Naive thymus-derived CD8-positive, alpha-beta T cell (primary cell): ENCODE data around the gene ARMCX4. TPM values are rescaled to one million over a fixed set of nuclear protein-coding genes. Genes with fewer than 3 reads are reported as not detected.

Experiments used
- ATAC-seq, 2 donors: fragments of 150-1000 bp; cut with Tn5 transposase in 1 of 2; sonication (Bioruptor Pico), chemical (Tn5 transposase) in 1 of 2; 1 replicate in 1 of 2; 2 replicates in 1 of 2; pipeline ENCODE4 v1.10.0; 2021; ENCODE audit warnings: mild to moderate bottlenecking in 2 of 2, moderate library complexity in 2 of 2
- POLR2A ChIA-PET: fragments of 350-600 bp; sonication (Branson Sonifier 250); formaldehyde crosslinking; loops from one replicate; lab custom pipeline; 2021; ENCODE audit warnings: antibody characterized with exemption; lab: Charles Lee
- DNase-seq, 10 donors: peaks; one replicate each; pipeline versions ENCODE4 v3.0.0 to v3.0.0-alpha.2; 2020 to 2022
- H3K27ac Mint-ChIP-seq, 10 donors: one replicate each; pipeline ENCODE4 v1.8.0; 2020 to 2022; ENCODE audit warnings: mild to moderate bottlenecking in 10 of 10, mixed read lengths in 10 of 10, moderate library complexity in 4 of 10, inconsistent platforms in 1 of 10
- H3K27me3 Mint-ChIP-seq, 5 donors: one replicate each; pipeline ENCODE4 v1.8.0; 2021 to 2022; ENCODE audit warnings: mixed read lengths in 5 of 5
- H3K36me3 Mint-ChIP-seq, 3 donors: one replicate each; pipeline ENCODE4 v1.8.0; 2020 to 2022; ENCODE audit warnings: mixed read lengths in 3 of 3, mild to moderate bottlenecking in 2 of 3, inconsistent platforms in 1 of 3
- H3K4me1 Mint-ChIP-seq, 4 donors: one replicate each; pipeline ENCODE4 v1.8.0; 2021 to 2022; ENCODE audit warnings: mixed read lengths in 4 of 4
- H3K4me3 Mint-ChIP-seq, 10 donors: one replicate each; pipeline ENCODE4 v1.8.0; 2020 to 2022; ENCODE audit warnings: mild to moderate bottlenecking in 10 of 10, mixed read lengths in 10 of 10, moderate library complexity in 6 of 10, inconsistent platforms in 1 of 10
- H3K9me3 Mint-ChIP-seq, 9 donors: one replicate each; pipeline ENCODE4 v1.8.0; 2020 to 2022; ENCODE audit warnings: mixed read lengths in 9 of 9, mild to moderate bottlenecking in 3 of 9, inconsistent platforms in 1 of 9, moderate library complexity in 1 of 9
- polyA plus RNA-seq, 3 donors: library from polyadenylated mRNA; unstranded; fragments of 300-500 nt; fragmentation: Illumina TruSeq; gene quantifications; one replicate each; pipeline ENCODE4 v1.2.3, GENCODE V29; 2021
- total RNA-seq, 8 experiments: library from RNA in 2 of 8; stranded (reverse) in 2 of 8; gene quantifications; one replicate each; pipeline ENCODE4 v1.2.3 and lab custom pipeline; 2021 to 2026

Gene ARMCX4
- total RNA-seq (10 to 100 TPM; 13.2 to 14.5 TPM), polyA plus RNA-seq (1 to 10 TPM in 2 of 3 donors, under 1 TPM in 1; 0.91 to 1.6 (median 1.1) TPM), total RNA-seq (lab: John Stamatoyannopoulos, UW) (4.5 to 40.4 (median 28.5) reads per million in 6 experiments)

DNA sequence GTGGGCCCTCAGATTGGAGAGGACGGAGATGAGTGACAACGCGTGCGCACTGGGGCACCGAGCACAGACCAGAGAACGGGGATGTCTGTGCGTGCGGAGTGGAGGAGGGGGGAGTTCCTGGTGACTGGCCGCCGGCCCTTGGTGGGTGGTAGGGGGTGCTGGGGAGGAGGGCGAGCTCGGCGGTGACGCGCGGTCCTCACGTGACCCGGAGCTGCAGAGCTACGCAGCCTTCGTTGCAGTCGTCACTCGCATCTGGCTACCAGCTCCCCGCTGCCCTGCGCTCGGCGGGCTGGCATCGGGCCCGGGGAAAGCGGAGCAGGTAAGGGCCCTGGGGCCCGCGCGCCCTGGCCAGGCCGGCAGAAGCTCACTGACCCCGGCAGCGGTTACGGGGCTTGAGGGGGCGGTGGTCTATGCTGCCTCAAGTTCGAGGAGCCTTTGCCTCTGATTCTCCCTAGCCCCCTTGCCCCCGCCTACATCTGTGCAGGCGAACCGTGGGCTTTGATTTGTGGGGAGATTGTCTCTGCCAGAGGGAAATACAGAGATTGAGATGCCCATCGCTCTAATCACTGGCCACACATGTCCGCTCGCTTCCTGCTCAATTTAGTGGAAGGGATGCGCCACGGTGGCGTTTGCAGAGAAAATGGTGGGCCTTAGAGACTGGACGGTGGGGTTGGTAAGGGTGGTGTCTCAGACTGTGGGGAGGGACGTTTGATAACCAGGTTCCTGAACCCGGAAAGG, at the start of gene ARMCX4:
Gene ARMCX4 (plus strand): TSS at position 245 of the 738 bp plus-strand sequence. CDS start 3,134 bp downstream, outside the sequence.
- peaks cover 0 to 3% (median 0%) of the 10 kb centered on the region in 9 donors for H3K9me3 Mint-ChIP-seq
- peak within 1 kb of the TSS; percentile 84 to 93 (median 90) for H3K4me3 Mint-ChIP-seq
- peaks cover 5 to 8% (median 5%) of the 10 kb centered on the region in 3 donors for H3K36me3 Mint-ChIP-seq
- H3K27me3 Mint-ChIP-seq: no peaks in the 10 kb centered on the region
- H3K27ac Mint-ChIP-seq: peak within 1 kb of the TSS; percentile 70 to 97 (median 92)
- DNase-seq: peak; percentile 11 to 77 (median 56)
- H3K4me1 Mint-ChIP-seq: peaks cover 7 to 11% (median 9%) of the 10 kb centered on the region in 4 donors
- POLR2A ChIA-PET: no interaction called here
- peak; percentile 90 to 94 for ATAC-seq

DNA sequence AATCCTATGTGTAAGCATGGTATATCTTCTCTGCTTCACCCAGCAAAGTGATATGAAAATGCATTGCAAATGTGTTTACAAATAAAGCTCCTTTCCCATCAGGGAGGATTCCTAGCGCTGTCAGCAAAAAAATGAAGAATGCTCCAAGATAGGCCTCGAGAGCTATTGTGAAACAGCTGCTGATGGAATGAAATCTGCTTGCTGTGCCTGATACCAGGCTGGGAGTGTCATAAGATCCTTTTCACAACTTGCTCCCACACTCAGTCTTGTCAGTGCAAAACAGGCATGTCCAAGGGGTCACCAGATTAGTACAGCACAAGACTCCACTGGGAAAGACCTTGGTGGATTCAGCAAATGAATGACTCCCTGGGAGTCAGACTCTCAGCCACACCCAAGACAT, 43.2 kb upstream of the ARMCX4 start:
- DNase-seq: no peak
- H3K36me3 Mint-ChIP-seq: peaks cover 0 to 48% (median 35%) of the 10 kb centered on the region in 3 donors
- ATAC-seq: no peak
- H3K9me3 Mint-ChIP-seq: peaks cover 0 to 3% (median 0%) of the 10 kb centered on the region in 9 donors
- peaks cover 3 to 8% (median 5%) of the 10 kb centered on the region in 4 donors for H3K4me1 Mint-ChIP-seq
- no peak overlapping the region for H3K27ac Mint-ChIP-seq
- H3K27me3 Mint-ChIP-seq: no peaks in the 10 kb centered on the region
- no peak overlapping the region for H3K4me3 Mint-ChIP-seq
- POLR2A ChIA-PET: no interaction called here

DNA sequence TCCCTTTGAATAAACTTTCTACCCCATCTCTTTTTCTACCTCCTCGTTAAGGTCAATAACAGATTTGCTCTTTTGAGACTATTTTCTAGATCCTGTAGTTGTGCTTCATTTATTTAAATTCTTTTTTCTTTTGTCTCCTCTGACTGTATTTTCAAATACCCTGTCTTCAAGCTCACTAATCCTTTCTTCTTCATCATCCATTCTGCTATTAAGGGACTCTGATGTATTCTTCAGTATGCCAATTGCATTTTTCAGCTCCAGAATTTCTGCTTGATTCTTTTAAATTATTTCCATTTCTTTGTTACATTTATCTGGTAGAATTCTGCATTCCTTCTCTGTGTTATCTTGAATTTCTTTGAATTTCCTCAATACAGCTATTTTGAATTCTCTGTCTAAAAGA, 36.0 kb upstream of the ARMCX4 start:
- Mint-ChIP-seq H3K9me3 (peaks cover 0 to 7% (median 4%) of the 10 kb centered on the region in 9 donors), H3K4me1 (peaks cover 0 to 6% (median 2%) of the 10 kb centered on the region in 4 donors), H3K27me3 (no peaks in the 10 kb centered on the region), H3K36me3 (peaks cover 7 to 33% (median 26%) of the 10 kb centered on the region in 3 donors), H3K27ac (no peak overlapping the region), H3K4me3 (no peak overlapping the region)
- POLR2A ChIA-PET: no interaction called here
- ATAC-seq (no peak), DNase-seq (no peak)

DNA sequence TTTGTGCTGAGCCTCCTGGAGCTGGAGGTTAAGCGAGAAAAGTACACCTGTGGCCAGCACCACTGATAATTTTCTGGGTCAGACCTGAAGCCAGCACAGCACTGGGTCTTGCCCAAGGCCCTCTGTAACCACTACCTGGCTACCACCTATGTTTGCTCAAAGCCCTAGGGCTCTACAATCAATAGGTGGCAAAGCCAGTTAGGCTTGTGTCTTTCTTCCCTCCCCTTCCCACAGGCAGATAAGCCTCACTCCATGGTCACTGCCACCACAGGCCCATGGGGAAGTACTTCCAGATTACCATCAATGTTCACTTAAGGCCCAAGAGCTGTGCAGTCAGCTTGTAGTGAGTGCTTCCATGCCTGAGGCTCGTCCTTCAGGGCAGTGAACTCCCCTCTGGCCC, 35.2 kb upstream of the ARMCX4 start:
- H3K27ac Mint-ChIP-seq: no peak overlapping the region
- POLR2A ChIA-PET: interaction anchor here (0.6 kb wide), 1 partner anchor 25 kb away, joined by 3 read pairs; no protein-coding TSS in a partner anchor
- H3K4me1 Mint-ChIP-seq: peaks cover 0 to 6% (median 2%) of the 10 kb centered on the region in 4 donors
- DNase-seq (no peak), ATAC-seq (no peak)
- H3K9me3 Mint-ChIP-seq: peaks cover 0 to 7% (median 4%) of the 10 kb centered on the region in 9 donors
- peaks cover 7 to 35% (median 25%) of the 10 kb centered on the region in 3 donors for H3K36me3 Mint-ChIP-seq
- H3K4me3 Mint-ChIP-seq: no peak overlapping the region
- no peaks in the 10 kb centered on the region for H3K27me3 Mint-ChIP-seq

DNA sequence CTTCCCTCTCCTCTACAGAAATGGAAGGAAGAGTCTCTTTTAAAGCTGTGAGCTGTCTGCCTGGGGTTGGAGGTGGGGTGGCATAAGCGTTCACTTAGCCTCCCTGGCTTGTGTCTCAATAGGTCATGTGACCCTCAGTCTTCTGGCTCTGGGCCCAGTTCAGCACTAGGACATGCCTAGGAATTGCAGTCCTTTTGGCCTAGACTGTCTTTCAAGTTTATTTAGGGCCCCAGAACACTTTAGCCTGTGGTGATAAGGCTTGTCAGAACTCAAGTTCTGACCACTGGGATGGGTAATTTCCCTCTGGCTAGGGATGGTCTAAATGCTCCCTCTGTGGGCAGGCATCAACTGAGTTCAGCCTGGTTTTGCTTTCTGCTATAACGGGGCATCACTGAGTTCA, 34.3 kb upstream of the ARMCX4 start:
- peaks cover 7 to 35% (median 26%) of the 10 kb centered on the region in 3 donors for H3K36me3 Mint-ChIP-seq
- peaks cover 0 to 7% (median 4%) of the 10 kb centered on the region in 9 donors for H3K9me3 Mint-ChIP-seq
- H3K4me3 Mint-ChIP-seq: no peak overlapping the region
- no peak for ATAC-seq
- H3K27me3 Mint-ChIP-seq: no peaks in the 10 kb centered on the region
- POLR2A ChIA-PET: interaction anchor here (0.6 kb wide), 1 partner anchor 24 kb away, joined by 3 read pairs; no protein-coding TSS in a partner anchor
- no peak overlapping the region for H3K27ac Mint-ChIP-seq
- peaks cover 0 to 3% (median 0%) of the 10 kb centered on the region in 4 donors for H3K4me1 Mint-ChIP-seq
- no peak for DNase-seq

DNA sequence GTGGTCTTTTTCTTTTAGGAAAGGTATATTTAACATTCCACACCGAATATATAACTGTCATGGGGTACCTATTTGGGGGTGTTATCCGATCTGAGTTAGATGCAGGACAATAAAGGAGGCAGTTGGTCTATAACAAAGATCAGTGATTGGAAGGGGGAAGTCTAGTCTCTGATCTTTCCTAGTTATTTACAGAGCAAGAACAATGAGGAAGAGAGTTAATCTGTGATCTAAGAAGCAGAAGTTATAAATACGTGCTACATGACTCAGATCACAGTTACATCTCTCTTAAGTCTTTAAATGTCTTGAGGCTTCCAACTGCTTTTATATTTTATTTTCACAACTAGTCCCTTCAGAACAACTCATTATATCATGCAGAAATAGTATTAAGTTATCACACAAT, 33.2 kb upstream of the ARMCX4 start:
- H3K4me3 Mint-ChIP-seq: no peak overlapping the region
- POLR2A ChIA-PET: no interaction called here
- no peak for DNase-seq
- H3K4me1 Mint-ChIP-seq: peaks cover 0 to 3% (median 0%) of the 10 kb centered on the region in 4 donors
- H3K27ac Mint-ChIP-seq: no peak overlapping the region
- no peak for ATAC-seq
- peaks cover 0 to 7% (median 4%) of the 10 kb centered on the region in 9 donors for H3K9me3 Mint-ChIP-seq
- no peaks in the 10 kb centered on the region for H3K27me3 Mint-ChIP-seq
- H3K36me3 Mint-ChIP-seq: peaks cover 7 to 31% (median 25%) of the 10 kb centered on the region in 3 donors

DNA sequence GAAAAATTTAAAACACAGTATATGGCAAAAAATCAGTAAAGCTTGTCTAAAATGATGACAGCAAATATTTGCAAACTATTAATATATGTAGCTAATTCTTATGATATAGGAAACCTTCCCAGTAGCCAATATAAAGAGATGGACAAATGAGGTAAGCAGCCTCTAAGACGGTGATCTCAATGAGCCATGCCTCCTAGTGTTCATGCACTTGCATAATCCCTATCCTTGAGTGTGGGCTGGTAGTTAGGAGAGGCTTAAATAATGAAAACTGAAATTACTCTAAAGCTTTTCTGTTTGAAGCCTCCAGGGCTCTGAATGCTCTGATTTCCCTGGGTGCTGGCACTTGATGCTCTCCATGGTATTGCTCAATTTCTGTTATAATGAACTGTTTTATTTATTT, 24.6 kb upstream of the ARMCX4 start:
- DNase-seq (no peak), ATAC-seq (no peak)
- peaks cover 0 to 12% (median 7%) of the 10 kb centered on the region in 3 donors for H3K36me3 Mint-ChIP-seq
- no peak overlapping the region for H3K27ac Mint-ChIP-seq
- peaks cover 0 to 2% (median 0%) of the 10 kb centered on the region in 5 donors for H3K27me3 Mint-ChIP-seq
- no peak overlapping the region for H3K4me3 Mint-ChIP-seq
- POLR2A ChIA-PET: no interaction called here
- peaks cover 0 to 4% (median 0%) of the 10 kb centered on the region in 9 donors for H3K9me3 Mint-ChIP-seq
- no peaks in the 10 kb centered on the region for H3K4me1 Mint-ChIP-seq

DNA sequence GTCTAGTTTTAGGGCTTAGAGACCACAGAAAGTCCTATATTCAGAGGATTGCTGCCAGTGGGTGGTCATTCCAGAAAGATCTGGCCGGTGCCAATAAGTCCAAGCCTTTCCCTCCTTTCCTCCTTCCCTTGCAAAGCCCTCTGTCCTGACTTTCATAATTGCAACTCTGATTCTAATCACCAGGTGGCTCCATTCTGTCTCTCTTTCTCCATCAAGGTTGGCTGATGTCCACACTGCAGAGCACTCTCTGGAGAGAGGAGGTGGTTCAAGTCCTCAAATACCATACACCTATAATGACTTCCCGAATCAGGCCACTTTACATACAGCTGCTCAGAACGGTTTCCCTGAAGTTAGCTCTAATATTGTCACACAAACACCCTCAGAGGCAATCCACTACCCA, 22.4 kb upstream of the ARMCX4 start:
- POLR2A ChIA-PET: no interaction called here
- H3K4me3 Mint-ChIP-seq: no peak overlapping the region

DNA sequence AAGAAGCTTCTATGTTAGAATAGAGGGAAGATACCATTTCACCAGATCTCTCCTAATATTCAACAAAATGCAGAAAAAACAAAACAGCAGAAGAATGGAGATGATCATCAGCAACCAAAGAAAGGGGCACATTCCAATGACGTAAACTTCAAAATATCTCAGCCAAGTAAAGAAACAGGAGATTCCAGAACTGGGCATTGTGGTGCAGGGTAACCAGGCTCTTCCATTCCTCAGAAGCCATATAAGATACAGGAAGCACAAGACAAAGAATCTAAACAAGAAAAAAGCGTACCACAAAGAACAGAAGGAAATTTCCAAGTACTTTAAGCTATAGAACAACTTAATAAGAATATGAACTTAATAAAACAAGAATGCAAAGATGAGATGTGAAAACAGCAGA, 6.9 kb upstream of the ARMCX4 start:
- Mint-ChIP-seq H3K27me3 (no peaks in the 10 kb centered on the region), H3K9me3 (peaks cover 0 to 2% (median 0%) of the 10 kb centered on the region in 9 donors), H3K4me3 (no peak overlapping the region), H3K27ac (no peak overlapping the region), H3K4me1 (no peaks in the 10 kb centered on the region), H3K36me3 (no peaks in the 10 kb centered on the region)
- POLR2A ChIA-PET: no interaction called here
- DNase-seq: no peak
- no peak for ATAC-seq

More for the DNA sequence above, 22.4 kb upstream of the ARMCX4 start:
- no peaks in the 10 kb centered on the region for H3K4me1 Mint-ChIP-seq
- H3K36me3 Mint-ChIP-seq: peaks cover 0 to 18% (median 15%) of the 10 kb centered on the region in 3 donors
- H3K27ac Mint-ChIP-seq: no peak overlapping the region
- peaks cover 0 to 4% (median 0%) of the 10 kb centered on the region in 9 donors for H3K9me3 Mint-ChIP-seq
- ATAC-seq: no peak
- DNase-seq: no peak
- H3K27me3 Mint-ChIP-seq: peaks cover 0 to 2% (median 0%) of the 10 kb centered on the region in 5 donors

DNA sequence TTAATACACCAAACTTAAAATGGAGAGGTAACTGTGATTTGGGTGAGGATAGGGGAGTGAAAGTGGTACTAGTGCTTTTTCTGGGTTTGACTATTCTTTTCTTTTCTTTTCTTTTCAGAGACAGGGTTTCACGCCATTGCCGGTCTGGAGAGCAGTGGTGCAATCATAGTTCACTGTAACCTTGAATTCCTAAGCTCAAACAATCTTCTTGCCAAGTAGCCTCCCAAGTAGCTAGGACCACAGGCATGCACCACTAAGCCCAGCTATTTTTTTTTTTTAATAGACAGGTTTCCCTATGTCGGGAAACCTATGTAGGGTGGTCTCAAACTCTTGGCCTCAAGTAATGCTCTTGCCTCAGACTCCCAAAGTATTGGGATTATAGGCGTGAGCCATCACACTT, 3.0 kb upstream of the ARMCX4 start:
- no peaks in the 10 kb centered on the region for H3K27me3 Mint-ChIP-seq
- no peak overlapping the region for H3K27ac Mint-ChIP-seq
- H3K4me3 Mint-ChIP-seq: no peak overlapping the region
- ATAC-seq: no peak
- DNase-seq: no peak
- H3K9me3 Mint-ChIP-seq: peaks cover 0 to 3% (median 0%) of the 10 kb centered on the region in 9 donors
- POLR2A ChIA-PET: no interaction called here
- H3K36me3 Mint-ChIP-seq: no peaks in the 10 kb centered on the region
- H3K4me1 Mint-ChIP-seq: peaks cover 7 to 11% (median 9%) of the 10 kb centered on the region in 4 donors

DNA sequence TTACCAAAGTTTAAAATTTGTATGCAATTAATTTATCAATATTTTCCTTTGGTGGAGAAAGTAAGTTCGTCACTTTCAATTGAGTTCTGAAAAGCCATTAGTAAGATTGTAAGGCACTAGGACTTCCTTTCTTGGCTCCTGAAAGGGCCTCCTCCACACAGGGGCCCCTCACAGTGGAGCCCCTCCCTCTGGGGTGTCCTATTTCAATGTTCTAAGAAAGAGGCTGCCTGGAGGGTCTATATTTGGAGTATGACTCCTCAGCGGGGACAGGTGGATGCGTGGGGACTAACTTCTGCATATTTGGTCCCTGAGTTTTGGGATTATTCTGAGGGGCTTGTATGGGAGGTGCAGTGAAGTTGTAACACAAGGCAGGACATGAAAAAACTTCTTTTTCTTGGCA, 1.6 kb upstream of the ARMCX4 start:
- Mint-ChIP-seq H3K27me3 (no peaks in the 10 kb centered on the region), H3K4me3 (no peak overlapping the region), H3K9me3 (peaks cover 0 to 3% (median 0%) of the 10 kb centered on the region in 9 donors), H3K27ac (peak overlapping the region in 3 of 10 donors; percentile 47 to 64 (median 56)), H3K36me3 (peaks cover under 1 to 6% (median 5%) of the 10 kb centered on the region in 3 donors), H3K4me1 (peaks cover 7 to 11% (median 9%) of the 10 kb centered on the region in 4 donors)
- POLR2A ChIA-PET: no interaction called here
- no peak for DNase-seq
- ATAC-seq: no peak

DNA sequence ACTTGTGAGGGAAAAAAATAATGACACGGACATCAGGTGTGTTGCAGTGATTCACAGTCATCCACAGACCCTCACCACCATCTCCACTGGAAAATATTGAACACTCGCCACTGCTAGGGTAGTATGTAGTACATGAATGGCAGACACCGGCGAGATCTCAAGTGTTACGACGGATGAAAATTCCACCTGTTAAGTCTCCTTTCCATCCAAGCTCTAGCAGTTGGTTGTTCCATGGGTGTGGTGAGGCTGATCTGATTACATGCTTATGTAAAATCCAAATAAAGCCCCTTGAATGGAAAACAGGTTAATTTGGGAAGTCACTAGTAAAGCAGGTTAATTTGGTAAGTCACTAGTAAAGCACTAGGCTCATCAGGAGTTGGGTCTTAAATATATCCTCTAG, 1.1 kb upstream of the ARMCX4 start:
- Mint-ChIP-seq H3K4me3 (no peak overlapping the region), H3K36me3 (peaks cover 5 to 8% (median 5%) of the 10 kb centered on the region in 3 donors), H3K27ac (peak overlapping the region in 3 of 10 donors; percentile 47 to 64 (median 56)), H3K4me1 (peaks cover 7 to 11% (median 9%) of the 10 kb centered on the region in 4 donors), H3K9me3 (peaks cover 0 to 3% (median 0%) of the 10 kb centered on the region in 9 donors), H3K27me3 (no peaks in the 10 kb centered on the region)
- DNase-seq (no peak), ATAC-seq (no peak)
- POLR2A ChIA-PET: no interaction called here

DNA sequence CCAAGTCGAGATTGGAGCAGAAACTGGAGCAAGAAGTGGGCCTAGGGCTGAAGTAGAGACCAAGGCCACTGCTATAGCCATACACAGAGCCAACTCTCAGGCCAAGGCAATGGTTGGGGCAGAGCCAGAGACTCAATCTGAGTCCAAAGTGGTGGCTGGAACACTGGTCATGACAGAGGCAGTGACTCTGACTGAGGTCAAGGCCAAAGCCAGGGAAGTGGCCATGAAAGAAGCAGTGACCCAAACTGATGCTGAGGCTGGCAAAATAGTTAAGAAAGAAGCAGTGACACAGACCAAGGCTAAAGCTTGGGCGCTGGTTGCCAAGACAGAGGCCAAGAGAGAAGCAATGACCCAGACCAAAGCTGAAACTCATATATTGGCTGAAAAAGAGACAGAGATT, 3.5 kb downstream of the ARMCX4 start:
- peaks cover 5 to 8% (median 5%) of the 10 kb centered on the region in 3 donors for H3K36me3 Mint-ChIP-seq
- H3K9me3 Mint-ChIP-seq: peaks cover 0 to 3% (median 0%) of the 10 kb centered on the region in 9 donors
- peaks cover 8 to 18% (median 13%) of the 10 kb centered on the region in 4 donors for H3K4me1 Mint-ChIP-seq
- DNase-seq: no peak
- H3K27me3 Mint-ChIP-seq: no peaks in the 10 kb centered on the region
- H3K27ac Mint-ChIP-seq: no peak overlapping the region
- ATAC-seq: no peak
- no peak overlapping the region for H3K4me3 Mint-ChIP-seq
- POLR2A ChIA-PET: no interaction called here
